Suprapubic skin (tissue), 4 donors: Measurements from ENCODE around the gene SLC34A1. TPM values are rescaled to one million over a fixed set of nuclear protein-coding genes. Genes with fewer than 3 reads are reported as not detected.

ENCODE experiments used
- DNase-seq, 2 donors: peaks; one replicate each; pipeline ENCODE4 v3.0.0-alpha.2; 2019; ENCODE audit warnings: low spot score in 2 of 2
- H3K27ac ChIP-seq: fragments of 200-600 bp; sonication (generic); one replicate; pipeline ENCODE4 v1.5.1; 2019
- H3K27me3 ChIP-seq: fragments of 200-600 bp; sonication (generic); one replicate; pipeline ENCODE4 v1.5.1; 2019
- H3K36me3 ChIP-seq: fragments of 200-600 bp; sonication (generic); one replicate; pipeline ENCODE4 v1.5.1; 2019
- H3K4me1 ChIP-seq: fragments of 200-600 bp; sonication (generic); one replicate; pipeline ENCODE4 v1.5.1; 2019
- H3K4me3 ChIP-seq: fragments of 200-600 bp; sonication (generic); one replicate; pipeline ENCODE4 v1.5.1; 2019; ENCODE audit warnings: mild to moderate bottlenecking
- H3K9me3 ChIP-seq: fragments of 200-600 bp; sonication (generic); one replicate; pipeline ENCODE4 v1.5.1; 2019
- EP300 ChIP-seq: sonication (generic); formaldehyde crosslinking; IDR thresholded peaks from one replicate; pipeline ENCODE4 v1.6.1; 2017; ENCODE audit warnings: antibody characterized with exemption
- POLR2A ChIP-seq, 2 donors: fragments of 450-650 bp; IDR thresholded peaks; one replicate each; pipeline ENCODE4 v1.6.1; 2017; ENCODE audit warnings: antibody characterized with exemption in 2 of 2, mild to moderate bottlenecking in 2 of 2, moderate library complexity in 2 of 2
- POLR2AphosphoS5 ChIP-seq, 3 donors: sonication (generic); formaldehyde crosslinking; IDR thresholded peaks; one replicate each; pipeline ENCODE4 v1.6.1; 2017; ENCODE audit warnings: antibody characterized with exemption in 3 of 3
- WGBS: methylation state at CpG from one replicate; pipeline ENCODE4 v1.1.5; 2018; 5-methylcytosine and 5-hydroxymethylcytosine counted together
- total RNA-seq, 4 donors: library from RNA; depleted of rRNA; stranded (reverse); fragments of >200 nt; gene quantifications; one replicate each; pipeline ENCODE4 v1.1.0, GENCODE V29; 2016
- TF ChIP-seq, protein P1 (sequence below), 2 donors: fragments of 200-600 bp in 1 of 2; fragments of 450-650 bp in 1 of 2; sonication (generic) in 1 of 2; IDR thresholded peaks; one replicate each; pipeline ENCODE4 v1.5.1; 2016 to 2019; ENCODE audit warnings: antibody characterized with exemption in 2 of 2, mild to moderate bottlenecking in 1 of 2, moderate library complexity in 1 of 2

Gene SLC34A1
- total RNA-seq, 4 donors from 2014 or later: 0.29 TPM; not detected in 3

DNA sequence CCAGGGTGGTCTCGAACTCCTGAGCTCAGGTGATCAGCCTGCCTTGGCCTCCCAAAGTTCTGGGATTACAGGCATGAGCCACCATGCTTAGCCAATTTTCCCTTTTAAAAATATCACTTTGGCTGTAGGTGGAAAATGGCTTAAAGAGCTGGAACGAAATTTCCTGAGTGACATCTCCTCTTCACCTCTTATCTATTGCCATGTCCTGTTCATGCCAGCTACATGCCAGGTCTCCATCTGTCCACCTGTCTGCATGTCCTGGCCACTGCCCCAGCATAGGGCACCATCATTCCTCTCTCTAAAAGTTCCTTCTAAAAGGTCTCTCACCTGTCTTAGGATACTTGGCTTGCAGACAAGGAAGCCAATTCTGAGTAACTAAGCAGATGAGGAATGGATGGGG lies 39.4 kb downstream of the SLC34A1 start:
- Histone ChIP-seq H3K9me3 (no peaks in the 10 kb centered on the region), H3K4me3 (no peak overlapping the region), H3K27ac (no peak overlapping the region), H3K27me3 (no peaks in the 10 kb centered on the region), H3K4me1 (peaks cover 26% of the 10 kb centered on the region), H3K36me3 (no peaks in the 10 kb centered on the region)
- no peak for TF ChIP-seq EP300
- TF ChIP-seq, protein P1, sequence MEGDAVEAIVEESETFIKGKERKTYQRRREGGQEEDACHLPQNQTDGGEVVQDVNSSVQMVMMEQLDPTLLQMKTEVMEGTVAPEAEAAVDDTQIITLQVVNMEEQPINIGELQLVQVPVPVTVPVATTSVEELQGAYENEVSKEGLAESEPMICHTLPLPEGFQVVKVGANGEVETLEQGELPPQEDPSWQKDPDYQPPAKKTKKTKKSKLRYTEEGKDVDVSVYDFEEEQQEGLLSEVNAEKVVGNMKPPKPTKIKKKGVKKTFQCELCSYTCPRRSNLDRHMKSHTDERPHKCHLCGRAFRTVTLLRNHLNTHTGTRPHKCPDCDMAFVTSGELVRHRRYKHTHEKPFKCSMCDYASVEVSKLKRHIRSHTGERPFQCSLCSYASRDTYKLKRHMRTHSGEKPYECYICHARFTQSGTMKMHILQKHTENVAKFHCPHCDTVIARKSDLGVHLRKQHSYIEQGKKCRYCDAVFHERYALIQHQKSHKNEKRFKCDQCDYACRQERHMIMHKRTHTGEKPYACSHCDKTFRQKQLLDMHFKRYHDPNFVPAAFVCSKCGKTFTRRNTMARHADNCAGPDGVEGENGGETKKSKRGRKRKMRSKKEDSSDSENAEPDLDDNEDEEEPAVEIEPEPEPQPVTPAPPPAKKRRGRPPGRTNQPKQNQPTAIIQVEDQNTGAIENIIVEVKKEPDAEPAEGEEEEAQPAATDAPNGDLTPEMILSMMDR (IDR thresholded peaks at IDR 0.05): no peak
- no peak for TF ChIP-seq POLR2A (IDR thresholded peaks at IDR 0.05)
- no peak for DNase-seq
- 82% methylated on average over 2 of the region's 2 CpGs for WGBS

DNA sequence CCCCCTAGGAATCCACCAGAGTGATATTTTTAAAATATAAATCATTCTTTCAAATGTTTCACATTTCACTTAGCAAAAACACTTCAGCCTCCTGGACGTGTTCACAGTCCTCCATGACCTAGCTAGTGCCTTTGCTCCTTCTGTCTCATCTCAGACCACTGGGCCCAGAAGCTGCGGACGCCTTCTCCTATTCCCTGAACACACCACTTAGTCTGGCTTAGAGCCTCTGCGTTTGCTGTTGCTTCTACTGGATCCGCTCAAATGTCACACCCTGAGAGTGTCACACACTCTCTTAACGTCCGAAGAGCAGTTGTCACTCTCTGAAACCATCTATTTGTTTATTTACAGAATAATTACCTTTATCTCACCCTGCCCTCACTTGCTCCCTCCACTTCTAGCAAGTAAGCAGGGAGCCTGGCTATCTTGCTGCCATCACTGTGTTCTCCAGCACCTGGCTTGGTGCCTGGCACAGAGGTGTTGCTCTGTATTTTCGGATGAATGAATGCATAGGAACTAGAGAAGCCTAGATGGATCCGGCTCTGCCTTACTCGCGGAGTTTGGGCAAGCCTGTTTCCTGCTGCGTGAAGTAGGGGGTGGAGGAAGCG lies 41.1 kb downstream of the SLC34A1 start:
- H3K9me3 ChIP-seq: no peaks in the 10 kb centered on the region
- no peak for TF ChIP-seq POLR2AphosphoS5 (IDR thresholded peaks at IDR 0.05)
- no peak for TF ChIP-seq POLR2A (IDR thresholded peaks at IDR 0.05)
- no peak for TF ChIP-seq EP300
- TF ChIP-seq, protein P1 (IDR thresholded peaks at IDR 0.05): no peak
- no peaks in the 10 kb centered on the region for H3K27me3 ChIP-seq
- DNase-seq: no peak
- peaks cover 42% of the 10 kb centered on the region for H3K4me1 ChIP-seq
- peak overlapping the region; percentile 87 for H3K4me3 ChIP-seq
- 50% methylated on average over 13 of the region's 13 CpGs for WGBS
- H3K36me3 ChIP-seq: no peaks in the 10 kb centered on the region
- H3K27ac ChIP-seq: peak overlapping the region; percentile 88

DNA sequence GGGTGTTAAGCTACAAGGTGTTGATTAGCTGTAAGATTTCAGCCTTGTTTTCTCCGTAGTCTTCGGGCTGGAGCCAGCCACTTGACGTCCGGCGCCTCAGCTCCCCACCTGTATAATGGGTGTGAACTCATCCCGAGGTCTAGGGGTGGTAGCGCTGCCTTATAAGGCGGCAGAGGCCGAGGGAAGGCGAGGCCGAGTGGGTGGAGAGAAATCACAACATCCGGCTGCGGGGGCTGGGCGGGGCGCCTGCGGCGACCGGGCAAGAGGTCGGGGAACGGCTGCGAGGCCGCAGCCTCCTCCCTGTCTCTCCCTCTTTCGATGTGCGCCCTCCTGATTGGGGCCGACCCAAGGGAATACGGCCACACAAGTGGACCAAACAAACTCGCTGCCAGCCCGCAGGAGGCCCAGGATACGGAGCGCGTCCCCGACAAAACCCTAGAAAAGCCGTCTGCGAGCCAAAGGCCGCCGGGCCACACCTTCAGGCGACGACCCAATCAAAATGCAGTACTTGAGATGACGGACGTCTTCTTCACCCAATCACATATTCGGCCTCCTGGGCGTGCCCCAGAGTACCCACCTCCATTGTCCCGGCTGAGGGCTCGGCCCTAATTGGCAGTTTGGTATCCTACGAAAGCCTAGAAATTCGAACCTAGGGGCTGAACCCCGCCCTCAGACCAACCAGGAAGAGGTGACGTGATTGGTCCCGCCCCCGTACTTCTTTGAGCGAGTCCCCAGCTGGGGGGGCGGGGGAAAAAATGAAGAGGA lies 41.7 kb downstream of the SLC34A1 start:
- peak; percentile 100 for DNase-seq
- Histone ChIP-seq H3K27me3 (no peaks in the 10 kb centered on the region), H3K36me3 (peaks cover 2% of the 10 kb centered on the region), H3K4me1 (peaks cover 49% of the 10 kb centered on the region), H3K9me3 (no peaks in the 10 kb centered on the region), H3K27ac (peak overlapping the region; percentile 88), H3K4me3 (peak overlapping the region; percentile 87)
- WGBS: under 1% methylated on average over 34 of the region's 52 CpGs
- TF ChIP-seq EP300 (no peak), POLR2A (IDR thresholded peaks at IDR 0.05) (peak; percentile 9 to 31), POLR2AphosphoS5 (IDR thresholded peaks at IDR 0.05) (peak in 2 of 3 donors; percentile 38 to 51)
- TF ChIP-seq, protein P1 (IDR thresholded peaks at IDR 0.05): no peak

DNA sequence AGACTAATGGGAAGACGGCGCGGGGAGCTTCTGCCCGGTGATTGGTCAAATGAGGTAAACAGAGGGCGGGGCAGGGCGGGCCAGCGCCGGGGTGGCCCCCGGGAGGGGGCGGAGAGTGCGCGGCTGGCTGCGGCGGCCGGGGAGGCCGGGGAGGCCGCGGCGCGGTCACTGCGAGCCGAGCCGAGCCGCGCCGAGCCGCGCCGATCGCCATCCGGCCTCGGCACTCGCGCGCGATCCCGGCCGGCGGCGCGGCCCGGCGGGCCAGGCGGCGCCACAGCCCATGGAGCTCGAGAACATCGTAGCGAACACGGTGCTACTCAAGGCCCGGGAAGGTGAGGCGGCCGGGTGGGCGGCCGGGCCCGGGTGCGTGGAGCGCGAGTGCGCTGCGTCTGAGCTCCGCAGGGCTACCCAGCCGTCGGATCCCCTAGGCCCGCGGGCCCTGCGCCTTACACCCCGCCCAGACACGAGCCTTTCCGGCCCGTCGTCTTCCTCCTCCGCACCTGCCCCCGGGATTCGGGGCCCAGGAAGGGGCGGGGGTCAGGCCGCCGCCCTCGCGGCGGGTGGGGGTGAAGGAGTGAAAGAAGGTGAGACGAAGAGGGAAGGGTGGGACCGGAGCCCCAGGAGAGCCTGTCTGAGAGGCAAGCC lies 42.5 kb downstream of the SLC34A1 start, which contains the start of gene GRK6:
TSS of gene GRK6 (plus strand) at position 111 of the 645 bp plus-strand sequence. CDS start at position 281, 170 bp downstream.
- 1% methylated on average over 39 of the region's 82 CpGs for WGBS
- TF ChIP-seq EP300 (no peak), POLR2A (IDR thresholded peaks at IDR 0.05) (peak; percentile 55 to 87)

DNA sequence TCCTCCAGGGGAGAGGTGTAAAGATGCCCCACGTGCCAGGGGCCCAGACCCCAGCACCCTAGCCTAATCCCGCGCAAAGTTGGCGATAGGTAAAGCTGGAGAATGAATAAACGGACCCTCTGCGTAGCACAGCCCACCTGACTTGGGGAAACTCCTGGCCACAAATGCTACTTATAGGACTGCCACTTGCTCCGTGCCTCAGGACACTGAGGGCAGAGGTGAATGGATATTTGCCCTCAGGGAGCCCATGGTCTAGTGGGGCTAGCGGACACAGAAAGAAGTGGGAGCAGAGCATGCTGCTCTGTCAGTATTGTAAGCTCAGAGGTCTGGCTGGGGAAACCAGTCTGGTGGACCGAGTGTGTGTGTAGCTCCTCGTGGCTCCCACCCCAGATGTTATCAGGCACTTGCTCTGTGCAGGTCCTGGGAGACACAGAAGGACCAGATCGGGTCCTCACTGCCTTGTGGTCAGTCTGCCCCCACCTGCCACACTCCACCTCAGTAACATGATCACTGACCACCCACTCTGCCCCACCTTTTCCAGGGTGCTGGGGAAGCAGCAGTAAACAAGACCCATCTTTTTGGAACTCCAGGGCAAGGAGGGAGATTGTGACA lies 43.1 kb downstream of the SLC34A1 start:
- no peak for DNase-seq
- 5% methylated on average over 9 of the region's 11 CpGs for WGBS
- peaks cover 8% of the 10 kb centered on the region for H3K36me3 ChIP-seq
- no peaks in the 10 kb centered on the region for H3K9me3 ChIP-seq
- H3K4me3 ChIP-seq: peak overlapping the region; percentile 87
- H3K4me1 ChIP-seq: peaks cover 62% of the 10 kb centered on the region
- TF ChIP-seq POLR2A (IDR thresholded peaks at IDR 0.05) (no peak), POLR2AphosphoS5 (IDR thresholded peaks at IDR 0.05) (no peak), EP300 (no peak)
- TF ChIP-seq, protein P1 (IDR thresholded peaks at IDR 0.05): no peak
- H3K27ac ChIP-seq: peak overlapping the region; percentile 92
- H3K27me3 ChIP-seq: no peaks in the 10 kb centered on the region

More for the DNA sequence above, 42.5 kb downstream of the SLC34A1 start, which contains the start of gene GRK6:
- Histone ChIP-seq H3K4me1 (peaks cover 56% of the 10 kb centered on the region), H3K36me3 (peaks cover 5% of the 10 kb centered on the region), H3K27ac (peak within 1 kb of the TSS; percentile 92), H3K9me3 (no peaks in the 10 kb centered on the region), H3K4me3 (peak within 1 kb of the TSS; percentile 87), H3K27me3 (no peaks in the 10 kb centered on the region)
- DNase-seq: peak in 1 of 2 donors; percentile 80
